MM.1S (cell line): ENCODE results near the gene DNAL1.
"Not testable (repeated sequence)": the region's sequence is repeated elsewhere in the genome, so short reads cannot be mapped to it uniquely, and the experiment has no call there.

Source experiments
- EZH2 ChIP-seq: fragments of 300-600 bp; sonication (generic); optimal IDR thresholded peaks from 2 replicates; pipeline ENCODE3; 2017; ENCODE audit warnings: low read depth, mild to moderate bottlenecking, antibody characterized with exemption, low read length, mixed read lengths
- EZH2phosphoT487 ChIP-seq: fragments of 300-600 bp; sonication (generic); IDR thresholded peaks from 2 replicates; pipeline ENCODE4 v1.6.1; 2018; ENCODE audit warnings: antibody characterized with exemption, low read length
- TF ChIP-seq, protein P1 (sequence below): fragments of 300-600 bp; sonication (generic); IDR thresholded peaks from 2 replicates; pipeline ENCODE4 v1.5.1; 2016; ENCODE audit warnings: antibody characterized with exemption, low read length, mixed read lengths

DNA sequence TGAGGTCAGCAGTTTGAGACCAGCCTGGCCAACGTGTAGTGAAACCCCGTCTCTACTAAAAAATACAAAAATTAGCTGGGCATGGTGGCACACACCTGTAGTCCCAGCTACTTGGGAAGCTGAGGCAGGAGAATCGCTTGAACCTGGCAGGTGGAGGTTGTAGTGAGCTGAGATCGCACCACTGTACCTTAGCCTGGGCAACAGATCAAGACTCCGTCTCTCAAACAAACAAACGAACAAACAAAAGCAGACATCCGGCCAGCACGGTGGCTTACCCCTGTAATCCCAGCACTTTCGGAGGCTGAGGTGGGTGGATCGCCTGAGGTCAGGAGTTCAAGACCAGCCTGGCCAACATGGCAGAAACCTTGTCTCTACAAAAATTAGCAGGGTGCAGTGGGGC, 8.4 kb upstream of the DNAL1 start:
- TF ChIP-seq, protein P1, sequence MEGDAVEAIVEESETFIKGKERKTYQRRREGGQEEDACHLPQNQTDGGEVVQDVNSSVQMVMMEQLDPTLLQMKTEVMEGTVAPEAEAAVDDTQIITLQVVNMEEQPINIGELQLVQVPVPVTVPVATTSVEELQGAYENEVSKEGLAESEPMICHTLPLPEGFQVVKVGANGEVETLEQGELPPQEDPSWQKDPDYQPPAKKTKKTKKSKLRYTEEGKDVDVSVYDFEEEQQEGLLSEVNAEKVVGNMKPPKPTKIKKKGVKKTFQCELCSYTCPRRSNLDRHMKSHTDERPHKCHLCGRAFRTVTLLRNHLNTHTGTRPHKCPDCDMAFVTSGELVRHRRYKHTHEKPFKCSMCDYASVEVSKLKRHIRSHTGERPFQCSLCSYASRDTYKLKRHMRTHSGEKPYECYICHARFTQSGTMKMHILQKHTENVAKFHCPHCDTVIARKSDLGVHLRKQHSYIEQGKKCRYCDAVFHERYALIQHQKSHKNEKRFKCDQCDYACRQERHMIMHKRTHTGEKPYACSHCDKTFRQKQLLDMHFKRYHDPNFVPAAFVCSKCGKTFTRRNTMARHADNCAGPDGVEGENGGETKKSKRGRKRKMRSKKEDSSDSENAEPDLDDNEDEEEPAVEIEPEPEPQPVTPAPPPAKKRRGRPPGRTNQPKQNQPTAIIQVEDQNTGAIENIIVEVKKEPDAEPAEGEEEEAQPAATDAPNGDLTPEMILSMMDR, result not testable (repeated sequence)
- TF ChIP-seq EZH2, EZH2phosphoT487: not testable (repeated sequence)
